ENCODE data around the gene VIL1.

DNA sequence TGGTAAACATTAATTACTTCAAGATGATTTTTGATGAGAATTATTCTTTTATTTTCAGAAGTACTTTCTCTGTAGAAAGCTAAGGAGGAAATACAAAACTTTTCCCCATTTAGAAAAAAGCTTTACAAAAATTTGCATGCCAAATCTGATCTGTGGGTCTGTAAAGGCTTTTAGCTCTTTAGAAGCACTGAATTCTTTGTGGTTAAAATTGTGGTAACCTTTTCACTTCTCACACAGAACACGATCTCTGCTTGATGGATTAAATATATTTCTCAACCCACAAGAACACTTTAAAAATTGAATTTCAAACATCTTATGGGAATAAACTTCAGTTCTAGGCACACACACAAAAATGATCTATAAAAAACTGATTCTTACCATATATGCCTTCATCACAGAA, 63.7 kb downstream of the VIL1 start:
- TF ChIP-seq, protein P1, sequence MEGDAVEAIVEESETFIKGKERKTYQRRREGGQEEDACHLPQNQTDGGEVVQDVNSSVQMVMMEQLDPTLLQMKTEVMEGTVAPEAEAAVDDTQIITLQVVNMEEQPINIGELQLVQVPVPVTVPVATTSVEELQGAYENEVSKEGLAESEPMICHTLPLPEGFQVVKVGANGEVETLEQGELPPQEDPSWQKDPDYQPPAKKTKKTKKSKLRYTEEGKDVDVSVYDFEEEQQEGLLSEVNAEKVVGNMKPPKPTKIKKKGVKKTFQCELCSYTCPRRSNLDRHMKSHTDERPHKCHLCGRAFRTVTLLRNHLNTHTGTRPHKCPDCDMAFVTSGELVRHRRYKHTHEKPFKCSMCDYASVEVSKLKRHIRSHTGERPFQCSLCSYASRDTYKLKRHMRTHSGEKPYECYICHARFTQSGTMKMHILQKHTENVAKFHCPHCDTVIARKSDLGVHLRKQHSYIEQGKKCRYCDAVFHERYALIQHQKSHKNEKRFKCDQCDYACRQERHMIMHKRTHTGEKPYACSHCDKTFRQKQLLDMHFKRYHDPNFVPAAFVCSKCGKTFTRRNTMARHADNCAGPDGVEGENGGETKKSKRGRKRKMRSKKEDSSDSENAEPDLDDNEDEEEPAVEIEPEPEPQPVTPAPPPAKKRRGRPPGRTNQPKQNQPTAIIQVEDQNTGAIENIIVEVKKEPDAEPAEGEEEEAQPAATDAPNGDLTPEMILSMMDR (IDR thresholded peaks at IDR 0.05), result no peak
- TF ChIP-seq POLR2AphosphoS5 (IDR thresholded peaks at IDR 0.05), result no peak
- TF ChIP-seq POLR2A (IDR thresholded peaks at IDR 0.05), result no peak
